ENCODE results near the gene RPIA.

GRCh38 chr2:88687384-88687783 lies 4.1 kb upstream of the RPIA start:
- no peak for TF ChIP-seq ZNF565 (CRISPR knock-in tag; conservative IDR thresholded peaks at IDR 0.05; ENCODE audit: low read depth)
- TF ChIP-seq PPARA (CRISPR knock-in tag; IDR thresholded peaks at IDR 0.05; ENCODE audit: borderline replicate concordance) = no peak
- no peak for TF ChIP-seq RARB (CRISPR knock-in tag; IDR thresholded peaks at IDR 0.05)
- no peak for TF ChIP-seq ZNF70 (CRISPR knock-in tag; IDR thresholded peaks at IDR 0.05)
- no peak for TF ChIP-seq PATZ1 (CRISPR knock-in tag; IDR thresholded peaks at IDR 0.05; ENCODE audit: borderline replicate concordance)
- TF ChIP-seq ZC3H10 (CRISPR knock-in tag; IDR thresholded peaks at IDR 0.05) = no peak
- no peak for TF ChIP-seq ESRRG (CRISPR knock-in tag; IDR thresholded peaks at IDR 0.05)
- no peak for TF ChIP-seq ARNTL (CRISPR knock-in tag; IDR thresholded peaks at IDR 0.05; ENCODE audit: borderline replicate concordance, low read depth)
- no peak for TF ChIP-seq ISL1 (CRISPR knock-in tag; IDR thresholded peaks at IDR 0.05)

All from SK-N-SH treated with all-trans-retinoic acid at 6 μM for 48 hours (cell line).